Keratinocyte (primary cell): ENCODE measurements around the gene TSSC4.

Experiments used
- CTCF ChIP-seq, 3 experiments: IDR thresholded peaks in 1 of 3; conservative IDR thresholded peaks in 1 of 3; optimal IDR thresholded peaks in 1 of 3; 2 replicates in 2 of 3; 3 replicates in 1 of 3; pipeline versions ENCODE3 to v1.5.1; 2011; ENCODE audit warnings: low read length in 3 of 3, mild to moderate bottlenecking in 3 of 3, moderate library complexity in 2 of 3, control low read depth in 1 of 3, inconsistent platforms in 1 of 3; ENCODE audit not compliant: insufficient read depth in 2 of 3; ENCODE audit errors: extremely low read depth in 1 of 3
- EZH2 ChIP-seq: IDR thresholded peaks from one replicate; pipeline ENCODE4 v1.6.1; 2012; ENCODE audit warnings: inconsistent platforms, mild to moderate bottlenecking, low read length, moderate library complexity

- TF ChIP-seq CTCF (optimal IDR thresholded peaks at IDR 0.05 in 1 of 3, IDR thresholded peaks at IDR 0.05 in 1 of 3, conservative IDR thresholded peaks at IDR 0.05 in 1 of 3; ENCODE audit: extremely low read depth in 1 of 3, insufficient read depth in 2 of 3, low read length in 3 of 3) (no peak), EZH2 (no peak)
Measured at GRCh38 chr11:2358754-2359442, 41.7 kb upstream of the TSSC4 start.
